GM21390 (cell line): ENCODE measurements around the gene IMPG2.
"Not testable (repeated sequence)": the region's sequence is repeated elsewhere in the genome, so short reads cannot be mapped to it uniquely, and the experiment has no call there.

ENCODE experiments used
- ATAC-seq: cut with Tn5 transposase; IDR thresholded peaks from one replicate; pipeline ENCODE4 v1.9.1; 2021; ENCODE audit not compliant: unreplicated experiment

Gene IMPG2

GRCh38 chr3:101320475-101320874 is at the start of gene IMPG2:
IMPG2 (minus strand) TSS chr3:101320575; CDS start chr3:101320372, 203 bp downstream.
- no peak for ATAC-seq

GRCh38 chr3:101362406-101362805 is 42.0 kb upstream of the IMPG2 start:
- no peak for ATAC-seq

GRCh38 chr3:101351829-101352228 is 31.5 kb upstream of the IMPG2 start:
- no peak for ATAC-seq

- ATAC-seq: no peak
These were observed 20.2 kb upstream of the IMPG2 start for GRCh38 chr3:101340591-101340990.

DNA sequence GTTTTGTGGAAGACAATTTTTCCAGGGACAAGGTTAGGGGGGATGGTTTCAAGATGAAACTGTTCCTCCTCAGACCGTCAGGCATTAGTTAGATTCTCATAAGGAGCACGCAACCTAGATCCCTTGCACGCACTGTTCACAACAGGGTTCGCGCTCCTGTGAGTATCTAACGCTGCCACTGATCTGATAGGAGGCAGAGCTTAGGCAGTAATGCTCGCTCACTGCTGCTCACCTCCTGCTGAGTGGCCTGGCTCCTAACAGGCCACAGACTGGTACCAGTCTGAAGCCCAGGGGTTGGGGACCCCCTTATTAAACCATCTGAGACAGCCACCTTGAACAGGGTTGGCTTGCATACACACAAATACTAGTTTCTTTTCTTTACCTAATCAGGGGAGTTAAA is 13.5 kb upstream of the IMPG2 start:
- ATAC-seq: no peak

DNA sequence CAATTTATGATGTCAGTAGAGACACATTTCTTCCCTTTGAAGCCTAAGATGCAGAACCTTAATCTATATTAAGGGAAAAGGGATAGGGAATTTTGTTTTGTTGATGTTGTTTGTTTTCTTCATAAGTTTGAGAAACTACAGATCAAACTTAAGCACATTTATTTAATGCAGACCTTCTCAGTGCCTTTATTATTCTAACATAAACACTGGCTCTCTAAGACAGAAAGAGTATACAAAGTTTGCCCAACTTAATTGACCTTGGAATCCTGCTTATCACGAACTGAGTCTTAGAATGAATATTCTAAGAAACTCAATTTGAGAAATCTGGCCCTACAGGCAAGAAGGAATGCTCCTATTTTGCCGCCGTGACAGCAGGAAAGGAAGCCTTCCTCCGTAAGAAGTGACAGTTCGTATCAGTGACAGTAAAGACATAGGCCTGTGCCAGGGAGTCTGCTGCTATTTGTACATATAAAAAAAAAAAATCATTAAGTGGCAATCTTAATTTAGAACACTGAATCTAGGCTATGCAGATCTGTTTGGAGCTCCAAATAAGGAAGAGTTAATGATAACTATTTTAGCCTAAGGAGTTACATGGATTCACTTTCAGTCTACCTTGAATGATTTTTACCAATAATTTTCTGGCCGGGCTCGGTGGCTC is 8.8 kb upstream of the IMPG2 start:
- ATAC-seq: no peak

DNA sequence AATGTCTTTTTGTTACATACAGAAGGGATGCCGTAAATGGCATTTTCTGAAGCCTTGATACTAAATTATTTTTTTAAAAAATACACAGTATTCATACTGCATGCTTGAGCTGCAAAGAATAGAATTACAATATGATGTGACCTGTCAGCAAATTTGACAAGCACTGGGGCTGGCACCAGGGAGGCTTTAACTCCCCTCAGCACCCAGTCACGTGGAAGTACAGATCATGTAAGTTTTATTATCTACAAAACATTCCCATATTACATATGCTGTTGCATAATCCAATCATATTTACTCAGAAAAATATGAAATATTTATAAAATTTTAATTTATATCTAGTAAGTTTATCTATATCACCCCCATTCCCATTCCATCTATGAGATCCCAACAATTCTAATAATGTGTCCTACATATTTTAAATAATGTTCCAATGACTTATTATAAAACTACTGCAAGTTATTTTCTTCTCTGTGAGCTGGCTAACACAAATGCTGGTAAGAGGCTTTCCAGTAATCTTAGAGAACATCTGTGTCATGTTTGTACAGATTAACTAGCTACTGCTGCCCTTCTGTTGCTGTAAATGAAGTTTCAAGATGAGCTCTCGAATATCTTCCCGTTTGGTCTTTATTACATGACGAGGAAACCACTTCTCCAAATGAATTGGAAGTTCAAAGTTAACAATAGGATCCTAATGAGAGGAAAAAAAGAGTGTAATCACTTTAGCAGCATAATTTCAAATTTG is 5.2 kb upstream of the IMPG2 start:
- no peak for ATAC-seq

DNA sequence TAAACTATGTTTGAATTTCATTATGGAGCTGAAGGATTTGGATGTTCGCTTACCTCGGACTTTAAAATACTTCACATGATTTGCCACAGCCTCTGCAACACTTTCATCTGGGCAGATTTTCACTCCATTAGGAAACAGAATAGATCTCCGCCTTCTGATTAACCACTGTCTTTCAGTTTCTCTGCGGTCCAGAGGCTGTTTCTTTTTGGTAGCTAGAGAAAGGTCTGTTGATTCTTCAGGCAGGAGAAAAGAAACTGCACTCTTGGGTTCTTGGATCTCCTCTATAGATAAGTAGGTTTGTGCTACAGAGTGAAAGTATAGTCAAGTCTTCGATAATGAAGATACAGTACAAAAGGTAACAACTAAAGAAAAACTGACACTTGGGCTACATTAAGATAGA is 844 bp downstream of the IMPG2 start:
- ATAC-seq: no peak

- no peak for ATAC-seq
These were observed 7.8 kb downstream of the IMPG2 start for GRCh38 chr3:101312545-101312944.

GRCh38 chr3:101311676-101312075 is 8.7 kb downstream of the IMPG2 start:
- ATAC-seq: no peak

GRCh38 chr3:101310978-101311375 is 9.4 kb downstream of the IMPG2 start:
- no peak for ATAC-seq

GRCh38 chr3:101308147-101308772 is 12.1 kb downstream of the IMPG2 start:
- not testable (repeated sequence) for ATAC-seq

DNA sequence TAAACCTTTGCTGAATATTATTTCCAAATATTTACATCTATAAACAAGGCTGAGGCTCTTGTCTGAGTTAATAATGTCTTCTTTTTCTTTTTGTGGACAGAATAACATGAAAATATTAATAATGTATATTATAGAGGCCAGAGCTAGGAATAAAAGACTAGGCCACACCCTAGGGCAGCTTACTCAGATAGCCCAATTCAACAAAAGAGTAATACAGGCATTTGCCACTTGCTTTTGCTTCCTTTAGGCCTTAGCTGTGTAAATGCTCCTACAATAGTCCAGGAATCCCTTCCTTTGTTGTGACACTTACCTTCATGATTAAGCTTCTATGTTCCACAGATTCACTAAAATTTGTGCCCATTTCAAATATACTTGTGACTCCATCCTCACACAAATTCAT is 16.5 kb downstream of the IMPG2 start:
- no peak for ATAC-seq

DNA sequence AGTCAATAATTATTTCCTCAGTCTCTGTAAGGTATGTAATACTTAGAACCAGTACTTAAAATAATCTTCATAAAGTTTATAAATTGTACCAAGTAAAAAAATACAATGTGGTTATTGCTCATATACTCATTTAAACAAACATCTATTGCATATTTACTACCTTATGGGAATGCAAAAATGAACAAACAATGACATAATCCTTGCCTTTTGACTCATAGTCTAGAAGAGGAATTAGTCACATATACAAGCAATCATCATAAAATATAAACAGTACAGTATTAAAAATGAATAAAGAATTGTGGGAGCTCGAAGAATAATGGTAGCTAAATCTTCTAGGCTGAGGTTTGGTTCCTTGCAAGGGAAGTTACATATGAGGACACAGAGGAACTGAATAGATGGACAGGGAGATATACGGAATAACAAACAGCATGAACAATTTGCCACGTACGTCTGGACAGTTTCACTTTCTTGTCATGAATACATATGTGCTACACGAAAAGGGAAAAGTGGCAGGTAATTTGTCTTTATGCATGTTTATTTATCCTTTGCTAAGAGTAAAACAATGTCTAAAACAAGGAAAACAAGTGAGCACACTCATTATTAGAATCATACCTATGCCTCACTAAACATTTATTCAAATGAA is 17.2 kb downstream of the IMPG2 start:
- ATAC-seq: no peak

GRCh38 chr3:101300073-101300472 is 20.3 kb downstream of the IMPG2 start:
- ATAC-seq: no peak

- no peak for ATAC-seq
These were observed 28.3 kb downstream of the IMPG2 start for GRCh38 chr3:101292027-101292426.

GRCh38 chr3:101288294-101288693 is 32.1 kb downstream of the IMPG2 start:
- no peak for ATAC-seq

- no peak for ATAC-seq
These were observed 35.6 kb downstream of the IMPG2 start for GRCh38 chr3:101284757-101285156.

DNA sequence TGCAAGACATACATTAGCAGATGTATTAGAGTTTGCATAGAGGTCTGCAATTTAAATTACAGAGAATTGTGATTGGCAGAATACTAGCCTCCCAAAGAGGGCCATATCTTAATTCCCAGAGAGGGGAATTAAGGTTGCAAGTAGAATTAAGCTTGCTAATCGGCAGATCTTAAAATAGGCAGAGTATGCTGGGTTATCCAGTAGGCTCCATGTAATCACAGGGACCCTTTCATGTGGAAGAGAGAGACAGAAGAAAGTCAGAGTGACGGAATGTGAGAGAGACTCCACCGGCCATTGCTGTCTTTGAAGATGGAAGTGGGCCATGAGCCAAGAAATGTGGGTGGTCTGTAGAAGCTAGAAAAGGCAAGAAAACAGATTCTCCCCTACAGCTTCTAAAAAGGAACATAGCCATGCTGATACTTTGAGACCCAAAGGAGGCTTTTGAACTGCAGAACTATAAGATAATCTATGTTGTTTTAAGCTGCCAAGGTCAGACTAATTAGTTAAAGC is 38.8 kb downstream of the IMPG2 start:
- ATAC-seq: no peak

GRCh38 chr3:101279765-101280385 is 40.5 kb downstream of the IMPG2 start:
- no peak for ATAC-seq

- ATAC-seq: no peak
These were observed 41.2 kb downstream of the IMPG2 start for GRCh38 chr3:101279162-101279561.
